Panc1 (cell line): ENCODE data around the gene PRKD3.

Experiments used
- CTCF ChIP-seq: fragments of 450-650 bp; IDR thresholded peaks from 2 replicates; pipeline ENCODE4 v1.5.1; 2017; ENCODE audit warnings: mild to moderate bottlenecking
- POLR2AphosphoS5 ChIP-seq: IDR thresholded peaks from 2 replicates; pipeline ENCODE4 v1.6.1; 2012; ENCODE audit warnings: mild to moderate bottlenecking, low read depth, low read length, moderate library complexity
- REST ChIP-seq, 2 experiments: IDR thresholded peaks; 2 replicates each; pipeline ENCODE4 v1.6.1; 2011 to 2012; ENCODE audit warnings: low read depth in 2 of 2, control low read depth in 1 of 2, low read length in 1 of 2, mild to moderate bottlenecking in 1 of 2, moderate library complexity in 1 of 2; ENCODE audit not compliant: insufficient read depth in 1 of 2
- SIN3A ChIP-seq: IDR thresholded peaks from 2 replicates; pipeline ENCODE4 v1.6.1; 2012; ENCODE audit warnings: low read depth, mild to moderate bottlenecking, low read length, moderate library complexity, borderline replicate concordance; ENCODE audit not compliant: insufficient read depth
- TCF7L2 ChIP-seq: IDR thresholded peaks from 2 replicates; pipeline ENCODE4 v1.6.1; 2011; ENCODE audit warnings: mild to moderate bottlenecking, low read depth, low read length, inconsistent platforms

GRCh38 chr2:37343537-37344434 lies 19.2 kb upstream of the PRKD3 start:
- TF ChIP-seq CTCF (peak; percentile 53), REST (IDR thresholded peaks at IDR 0.05; ENCODE audit: insufficient read depth in 1 of 2, low read depth in 2 of 2, low read length in 1 of 2) (no peak), POLR2AphosphoS5 (no peak), SIN3A (no peak), TCF7L2 (no peak)
